SK-N-SH (cell line): ENCODE data around the gene TTC23.

Source experiments
- CTCF ChIP-seq: fragments of 200-600 bp; sonication (generic); IDR thresholded peaks from 2 replicates; pipeline ENCODE4 v1.6.1; 2017; ENCODE audit warnings: antibody characterized with exemption, mild to moderate bottlenecking, moderate library complexity
- EP300 ChIP-seq, 2 experiments: IDR thresholded peaks; 2 replicates each; pipeline versions ENCODE4 v1.4.0 to v1.6.1; 2012; ENCODE audit warnings: borderline replicate concordance in 1 of 2, low read depth in 1 of 2, low read length in 1 of 2
- EZH2phosphoT487 ChIP-seq: fragments of 200-600 bp; sonication (generic); IDR thresholded peaks from 2 replicates; pipeline ENCODE4 v1.6.1; 2017; ENCODE audit warnings: low read depth, mixed run types, mild to moderate bottlenecking, antibody characterized with exemption, moderate library complexity, borderline replicate concordance
- FOXJ3 ChIP-seq: sonication (generic); formaldehyde crosslinking; IDR thresholded peaks from 2 replicates; pipeline ENCODE4 v1.5.1; 2020; ENCODE audit warnings: mild to moderate bottlenecking, missing genetic modification reagents
- FOXM1 ChIP-seq: IDR thresholded peaks from 2 replicates; pipeline ENCODE4 v1.4.0; 2012; ENCODE audit warnings: low read depth, mild to moderate bottlenecking
- GATA2 ChIP-seq: sonication (generic); formaldehyde crosslinking; IDR thresholded peaks from 2 replicates; pipeline ENCODE4 v1.5.0; 2020; ENCODE audit warnings: mild to moderate bottlenecking, missing genetic modification reagents
- POLR2AphosphoS5 ChIP-seq: IDR thresholded peaks from 2 replicates; pipeline ENCODE4 v1.6.1; 2012; ENCODE audit warnings: low read depth, low read length
- TEAD4 ChIP-seq: IDR thresholded peaks from 2 replicates; pipeline ENCODE4 v1.4.0; 2012; ENCODE audit warnings: mild to moderate bottlenecking, borderline replicate concordance; ENCODE audit not compliant: insufficient read depth
- USF2 ChIP-seq: fragments of 150-350 bp; IDR thresholded peaks from 2 replicates; pipeline ENCODE4 v1.6.1; 2017; ENCODE audit warnings: antibody characterized with exemption, low read length, low read depth, borderline replicate concordance
- YY1 ChIP-seq: IDR thresholded peaks from 2 replicates; pipeline ENCODE4 v1.4.0; 2012; ENCODE audit warnings: low read depth, mild to moderate bottlenecking

- TF ChIP-seq CTCF, result no peak
- no peak for TF ChIP-seq FOXM1
- no peak for TF ChIP-seq USF2
- TF ChIP-seq YY1, result no peak
- no peak for TF ChIP-seq EP300 (IDR thresholded peaks at IDR 0.05; ENCODE audit: borderline replicate concordance in 1 of 2, low read depth in 1 of 2, low read length in 1 of 2)
- TF ChIP-seq TEAD4, result no peak
- no peak for TF ChIP-seq EZH2phosphoT487
- no peak for TF ChIP-seq FOXJ3 (CRISPR knock-in tag)
- TF ChIP-seq POLR2AphosphoS5, result no peak
- no peak for TF ChIP-seq GATA2 (CRISPR knock-in tag)
Measured at GRCh38 chr15:99172171-99172570, 77.2 kb downstream of the TTC23 start.
